MM.1S (cell line): ENCODE data around the gene RASGRP4.

Experiments
- CTCF ChIP-seq: fragments of 300-600 bp; sonication (generic); IDR thresholded peaks from 2 replicates; pipeline ENCODE4 v1.5.1; 2016; ENCODE audit warnings: antibody characterized with exemption, low read length, mixed read lengths
- EZH2 ChIP-seq: fragments of 300-600 bp; sonication (generic); optimal IDR thresholded peaks from 2 replicates; pipeline ENCODE3; 2017; ENCODE audit warnings: low read depth, mild to moderate bottlenecking, antibody characterized with exemption, low read length, mixed read lengths
- EZH2phosphoT487 ChIP-seq: fragments of 300-600 bp; sonication (generic); IDR thresholded peaks from 2 replicates; pipeline ENCODE4 v1.6.1; 2018; ENCODE audit warnings: antibody characterized with exemption, low read length

GRCh38 chr19:38374332-38375097, 51.5 kb downstream of the RASGRP4 start, which contains the start of gene PSMD8:
- TF ChIP-seq CTCF: peak; percentile 18; the same call in 1 of the 2 replicates
- TF ChIP-seq EZH2: no peak
- no peak for TF ChIP-seq EZH2phosphoT487
